Stimulated activated CD8-positive, alpha-beta memory T cell treated with anti-CD3 and anti-CD28 coated beads, Interleukin-12 subunit alpha, Interleukin-12 subunit beta, amount 100 ng/mL, for 24 hours (primary cell): Measurements from ENCODE around the gene SCUBE3.

Source experiments
- DNase-seq: peaks from one replicate; pipeline ENCODE4 v3.0.0-alpha.2; 2020; ENCODE audit errors: extremely low read depth

The SCUBE3 gene

GRCh38 chr6:35272005-35272404, 58.2 kb downstream of the SCUBE3 start:
- DNase-seq = no peak

GRCh38 chr6:35273822-35274559, 60.2 kb downstream of the SCUBE3 start:
- no peak for DNase-seq

GRCh38 chr6:35275744-35276260, 62.0 kb downstream of the SCUBE3 start:
- no peak for DNase-seq

DNA sequence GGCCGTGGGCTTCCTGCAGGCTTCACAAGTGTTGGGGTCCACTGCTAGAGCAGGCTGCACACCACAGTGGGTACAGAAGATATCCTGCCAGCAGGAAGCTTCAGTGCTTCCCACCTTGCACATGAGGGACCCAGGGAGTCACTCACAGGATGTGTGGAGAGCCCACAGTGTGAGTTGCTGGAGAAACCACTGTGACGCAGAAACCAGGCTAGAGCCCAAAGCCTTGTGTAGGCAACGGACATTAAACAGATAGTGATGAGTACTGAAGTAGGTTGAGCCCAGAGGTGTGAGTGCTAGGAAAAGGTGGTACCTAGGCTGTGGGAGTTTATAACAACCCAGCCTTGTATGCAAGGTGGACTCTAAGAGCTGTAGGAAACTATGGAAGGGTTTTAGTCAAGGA, 65.0 kb downstream of the SCUBE3 start:
- DNase-seq = no peak

DNA sequence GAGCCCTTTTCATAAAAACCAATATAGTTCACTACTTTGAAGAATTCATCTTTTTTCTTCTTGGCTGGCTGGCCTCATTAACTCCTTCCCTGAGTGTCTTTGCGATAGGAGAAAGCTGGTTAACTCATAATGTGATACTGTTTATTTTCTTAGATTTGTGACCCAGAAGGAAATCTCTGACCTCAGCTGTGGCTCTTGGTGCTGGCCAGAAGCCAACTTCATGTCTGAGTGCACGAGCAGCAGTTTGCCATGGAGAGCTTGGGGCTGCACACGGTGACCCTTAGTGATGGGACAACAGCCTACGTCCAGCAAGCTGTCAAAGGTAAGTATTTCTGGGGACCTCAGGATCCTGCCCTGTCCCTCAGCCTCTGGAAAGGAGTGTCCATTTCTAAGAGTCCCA, 67.1 kb downstream of the SCUBE3 start:
- no peak for DNase-seq

DNA sequence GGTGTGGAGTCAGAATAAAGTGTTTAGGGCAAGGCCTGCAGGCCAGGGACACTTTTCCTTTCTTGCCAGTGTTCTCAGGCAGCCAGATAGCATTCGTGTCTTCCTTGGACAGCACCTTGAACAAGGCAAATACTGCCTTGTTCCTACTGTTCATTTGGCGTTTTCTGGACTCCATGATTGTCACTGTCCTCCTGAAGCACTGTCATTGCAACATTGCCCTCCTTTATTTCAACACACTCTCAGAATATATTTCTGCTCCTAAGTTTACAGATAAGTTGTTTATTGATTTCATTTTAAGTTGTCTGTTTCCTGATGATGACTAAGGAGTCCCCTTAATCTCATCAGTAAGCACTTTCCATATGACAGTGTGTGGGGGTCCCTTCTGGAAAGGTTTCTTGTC, 68.7 kb downstream of the SCUBE3 start:
- DNase-seq = no peak

GRCh38 chr6:35283361-35283760, 69.6 kb downstream of the SCUBE3 start:
- DNase-seq = no peak

DNA sequence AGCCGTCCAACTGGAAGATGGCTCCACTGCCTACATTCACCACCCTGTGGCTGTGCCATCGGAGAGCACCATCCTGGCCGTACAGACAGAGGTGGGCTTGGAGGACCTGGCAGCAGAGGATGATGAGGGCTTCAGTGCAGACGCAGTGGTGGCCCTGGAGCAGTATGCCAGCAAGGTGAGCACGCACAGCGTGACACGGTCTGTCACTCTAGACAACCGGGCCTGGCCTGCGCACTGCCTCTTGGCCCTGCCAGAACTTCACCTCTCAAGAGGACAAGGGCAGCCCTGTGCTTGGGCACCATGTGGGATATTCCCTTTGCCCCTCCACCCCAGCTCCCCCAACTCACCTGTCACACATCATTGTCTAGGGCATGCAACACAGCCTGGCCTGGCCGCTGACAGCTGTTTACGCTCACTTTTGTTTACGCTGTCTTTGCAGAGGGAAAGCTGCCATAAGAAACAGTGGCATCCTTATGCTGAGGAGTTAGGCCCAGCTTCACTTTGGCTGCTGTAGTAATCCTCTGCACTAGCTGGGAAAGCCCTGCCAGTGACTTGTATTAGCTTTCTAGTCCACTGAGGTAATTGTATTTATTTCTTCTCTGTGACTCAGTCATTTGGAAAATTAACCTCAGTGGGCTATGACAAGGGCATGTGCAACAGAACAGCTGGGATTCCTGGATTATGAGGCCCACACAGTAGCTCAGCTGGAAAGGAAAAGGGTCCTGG, 74.1 kb downstream of the SCUBE3 start:
- DNase-seq = no peak

GRCh38 chr6:35288834-35289233, 75.1 kb downstream of the SCUBE3 start:
- DNase-seq = no peak

DNA sequence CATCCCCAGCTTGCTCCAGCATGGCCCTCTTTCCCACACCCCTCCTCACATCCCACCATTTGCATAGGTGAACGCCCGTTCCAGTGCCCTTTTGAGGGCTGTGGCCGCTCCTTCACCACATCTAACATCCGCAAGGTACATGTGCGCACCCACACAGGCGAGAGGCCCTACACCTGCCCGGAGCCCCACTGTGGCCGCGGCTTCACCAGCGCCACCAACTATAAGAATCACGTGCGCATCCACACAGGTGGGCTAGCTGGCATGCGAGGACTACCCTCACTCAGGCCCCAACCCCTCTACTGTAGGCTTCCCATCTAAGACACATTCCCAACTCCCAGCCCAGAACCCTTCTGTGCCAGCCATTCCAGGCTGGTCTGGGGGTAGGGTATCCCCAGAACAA, 77.7 kb downstream of the SCUBE3 start:
- no peak for DNase-seq

DNA sequence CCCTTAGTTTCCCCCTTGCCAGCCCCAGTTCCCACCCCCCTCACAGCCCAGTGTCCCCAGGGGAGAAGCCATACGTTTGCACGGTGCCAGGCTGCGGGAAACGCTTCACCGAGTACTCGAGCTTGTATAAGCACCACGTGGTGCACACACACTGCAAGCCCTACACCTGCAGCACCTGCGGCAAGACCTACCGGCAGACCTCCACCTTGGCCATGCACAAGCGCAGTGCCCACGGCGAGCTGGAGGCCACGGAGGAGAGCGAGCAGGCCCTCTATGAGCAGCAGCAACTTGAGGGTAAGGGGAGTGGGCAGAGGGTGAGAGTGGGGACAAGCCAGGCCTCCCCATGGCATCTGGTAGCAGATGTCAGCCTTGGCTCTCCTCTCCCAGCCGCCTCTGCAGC, 78.7 kb downstream of the SCUBE3 start:
- no peak for DNase-seq

DNA sequence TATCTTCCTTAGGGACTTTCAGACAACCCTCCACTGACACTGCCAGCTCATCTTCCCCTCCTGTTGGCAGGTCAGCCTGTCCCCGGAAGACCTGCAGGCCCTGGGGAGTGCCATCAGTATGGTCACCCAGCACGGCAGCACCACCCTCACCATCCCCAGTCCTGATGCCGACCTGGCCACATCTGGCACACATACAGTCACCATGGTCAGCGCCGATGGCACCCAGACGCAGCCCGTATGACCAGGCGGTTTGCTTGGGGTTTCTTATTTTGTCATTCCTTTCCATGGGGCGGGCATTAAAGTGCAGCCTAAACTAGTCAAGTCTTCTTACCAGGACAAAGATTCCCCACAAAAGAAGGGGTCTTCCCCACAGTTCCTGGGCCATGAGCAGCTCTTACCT, 79.9 kb downstream of the SCUBE3 start:
- DNase-seq = no peak

GRCh38 chr6:35294308-35294945, 80.7 kb downstream of the SCUBE3 start:
- DNase-seq = no peak

- DNase-seq = no peak
Observed at GRCh38 chr6:35295036-35295435, 81.3 kb downstream of the SCUBE3 start.

DNA sequence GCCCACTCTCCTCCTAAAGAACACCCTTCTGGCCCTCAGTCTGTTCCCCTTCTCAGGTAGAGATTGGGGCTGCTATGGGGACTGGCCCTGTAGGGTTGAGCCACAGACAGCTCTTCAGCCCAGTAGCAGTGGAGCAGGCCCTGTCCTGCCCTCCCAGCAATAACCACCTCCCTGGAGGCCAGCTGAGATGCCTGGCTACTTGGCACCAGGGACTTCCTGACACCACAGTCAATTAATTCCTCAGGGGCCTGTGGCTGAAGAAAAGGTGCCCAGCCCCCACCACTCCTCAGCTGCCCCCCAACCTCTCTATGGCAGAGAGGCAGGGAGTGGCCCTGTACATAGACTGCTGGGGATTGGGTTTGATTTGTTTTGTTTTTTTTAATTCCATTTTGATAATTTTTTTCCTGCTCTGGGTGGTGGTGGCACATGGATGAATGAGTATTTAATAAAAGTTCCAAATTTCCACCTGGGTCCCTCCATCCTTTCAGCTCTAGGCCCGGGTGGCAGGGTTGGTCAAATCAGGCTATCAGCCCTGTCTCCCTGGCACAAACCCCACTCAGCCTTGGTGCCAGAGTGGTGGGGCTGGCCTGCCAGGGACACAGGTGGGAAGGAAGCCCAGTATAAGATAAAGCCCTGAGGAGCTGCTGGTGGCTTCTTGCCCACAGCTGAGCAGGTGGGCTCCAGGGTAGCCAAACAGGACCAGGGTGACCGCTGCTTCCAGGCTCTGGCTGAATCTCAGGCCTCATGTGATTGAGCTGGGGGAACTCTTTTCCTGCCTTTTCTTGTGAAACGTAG, 82.0 kb downstream of the SCUBE3 start:
- no peak for DNase-seq

DNA sequence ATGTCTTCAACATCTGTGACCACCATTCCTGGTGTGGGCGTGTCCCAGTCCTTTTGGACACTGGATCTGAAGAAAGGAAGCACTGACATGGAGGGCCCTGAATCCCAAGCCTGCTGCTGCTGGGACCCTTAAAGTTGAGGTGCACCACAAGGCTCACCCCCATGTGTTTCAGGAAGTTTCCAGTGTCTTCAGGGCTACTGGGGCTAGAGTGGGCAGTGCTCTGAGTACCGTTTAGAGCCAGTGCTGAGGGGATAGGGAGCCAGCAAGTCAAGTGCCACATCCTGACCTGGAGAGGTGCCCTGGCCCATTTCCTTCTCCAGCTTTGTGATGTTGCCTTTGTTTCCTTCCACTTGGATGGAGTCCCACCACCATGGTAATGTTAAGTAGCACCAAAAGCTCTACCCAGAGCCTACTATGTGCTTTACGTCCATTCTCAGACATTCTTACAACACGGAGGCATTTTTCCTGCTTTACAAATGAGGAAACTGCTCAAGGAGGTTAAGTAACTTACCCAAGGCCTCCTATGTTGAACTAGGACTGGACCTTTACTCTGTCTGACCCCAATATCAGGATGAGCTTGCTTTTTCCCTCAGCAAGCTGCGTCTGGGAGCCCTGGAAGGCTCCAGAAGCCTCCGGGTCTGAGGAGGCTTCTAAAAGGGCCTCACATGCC, 83.3 kb downstream of the SCUBE3 start:
- DNase-seq = no peak

- peak; percentile 66 for DNase-seq
Observed at GRCh38 chr6:35297601-35298481, 84.1 kb downstream of the SCUBE3 start, which contains the start of gene DEF6. Gene DEF6 (plus strand): TSS chr6:35297818. CDS start chr6:35297857, 39 bp downstream.

DNA sequence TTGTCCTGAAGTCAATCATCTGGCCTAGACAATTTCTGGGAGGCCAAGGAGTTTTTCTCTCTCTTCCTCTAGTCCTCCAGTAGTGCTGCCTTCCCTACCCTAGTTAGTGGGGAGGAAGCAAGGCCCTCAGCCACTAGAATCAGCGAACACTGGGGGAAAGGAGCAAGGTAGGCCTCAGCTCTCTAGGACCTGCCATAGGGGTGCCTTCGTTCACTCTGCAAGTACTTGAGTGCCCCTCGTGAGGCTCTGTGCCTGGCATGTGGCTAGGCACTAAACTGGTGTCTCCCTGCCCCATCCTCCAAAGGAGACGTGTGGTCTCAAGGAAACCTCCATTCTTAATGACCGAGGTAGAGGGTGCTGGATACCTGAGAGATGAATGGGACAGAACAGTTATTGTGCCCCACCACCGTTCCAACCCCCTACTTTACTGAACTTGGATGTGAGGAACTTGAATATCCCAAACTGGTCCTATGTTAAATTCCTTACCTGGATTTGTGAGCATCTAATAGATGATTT, 84.9 kb downstream of the SCUBE3 start:
- no peak for DNase-seq

DNA sequence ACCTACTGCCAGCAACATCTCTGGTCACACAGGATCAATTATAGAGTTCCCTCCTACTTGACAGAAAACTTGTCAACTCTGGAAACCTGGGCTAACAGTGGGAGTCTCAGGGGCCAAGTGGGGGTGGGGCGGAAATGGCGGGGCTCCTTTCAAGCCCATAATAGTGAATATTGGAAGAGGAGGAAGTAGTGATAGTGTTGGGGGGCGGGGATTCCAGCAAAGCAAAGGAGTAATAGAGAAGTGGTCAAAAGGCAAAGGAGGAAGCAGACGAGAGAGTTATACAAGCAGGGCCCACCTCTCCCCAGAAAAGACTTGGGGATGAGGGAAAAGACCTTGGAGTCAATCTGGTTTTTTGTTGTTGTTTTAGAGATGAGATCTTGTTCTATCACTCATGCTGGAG, 85.9 kb downstream of the SCUBE3 start:
- no peak for DNase-seq

GRCh38 chr6:35300848-35301247, 87.1 kb downstream of the SCUBE3 start:
- no peak for DNase-seq
